Dendritic cell treated with granulocyte-macrophage colony-stimulating factor and Interleukin-4, amounts not matched to agents 40 ng/mL and 50 ng/mL, for 4 days (primary cell): ENCODE measurements around the gene PRKAR1A.
A peak's percentile ranks its signal among the peaks of the same experiment; 100 is the strongest.

Source experiments
- H3K27ac Mint-ChIP-seq: one replicate; pipeline ENCODE4 v1.8.0; 2022; ENCODE audit warnings: mild to moderate bottlenecking, mixed read lengths
- H3K27me3 Mint-ChIP-seq: one replicate; pipeline ENCODE4 v1.8.0; 2022; ENCODE audit warnings: mild to moderate bottlenecking, mixed read lengths
- H3K36me3 Mint-ChIP-seq: one replicate; pipeline ENCODE4 v1.8.0; 2022; ENCODE audit warnings: low read depth, mixed read lengths
- H3K4me1 Mint-ChIP-seq: one replicate; pipeline ENCODE4 v1.8.0; 2022; ENCODE audit warnings: low read depth, mixed read lengths
- H3K4me3 Mint-ChIP-seq: one replicate; pipeline ENCODE4 v1.8.0; 2022; ENCODE audit warnings: mild to moderate bottlenecking, moderate library complexity, mixed read lengths
- H3K9me3 Mint-ChIP-seq: one replicate; pipeline ENCODE4 v1.8.0; 2022; ENCODE audit warnings: mixed read lengths
- intact Hi-C: fragments of 100-400 bp; cut with micrococcal nuclease; formaldehyde crosslinking; loops from one replicate; pipeline ENCODE4 v1.15.0; 2022

The PRKAR1A gene

DNA sequence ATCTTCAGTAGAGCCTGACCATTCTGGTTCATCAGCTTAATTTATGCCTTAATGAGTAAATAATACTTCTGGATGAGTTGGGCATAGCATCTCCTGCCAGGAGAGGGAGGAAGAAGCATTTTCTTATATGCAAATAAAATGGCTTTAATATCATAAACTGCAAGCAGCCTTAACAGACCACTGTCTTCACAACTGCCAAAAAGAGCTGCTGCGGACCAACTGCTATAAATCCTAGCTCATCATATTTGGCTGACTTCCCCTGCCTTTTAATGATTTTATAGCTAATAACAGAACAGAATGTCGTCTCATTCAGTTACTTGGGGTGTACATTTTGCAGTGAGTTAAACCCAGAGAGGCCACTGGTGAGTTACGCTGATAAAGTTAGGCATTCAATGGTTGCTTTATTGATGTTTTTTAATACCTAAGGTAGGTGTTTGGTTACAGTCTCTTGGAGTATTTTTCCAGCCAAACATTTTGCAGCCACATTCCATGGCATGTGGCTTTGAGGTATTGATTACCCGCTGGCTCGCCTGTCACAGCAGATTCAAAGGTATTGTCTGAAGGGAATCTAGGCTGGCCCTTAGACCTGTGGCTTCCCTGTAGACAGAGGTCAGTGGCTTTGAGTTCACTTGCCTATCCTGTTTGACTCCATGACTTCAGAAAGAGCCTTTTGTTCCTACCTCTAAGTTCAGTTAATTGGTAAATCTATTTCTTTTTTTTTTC is 72.5 kb downstream of the PRKAR1A start:
- H3K4me1 Mint-ChIP-seq = peaks cover 30% of the 10 kb centered on the region
- intact Hi-C loops = no loop called here
- H3K27ac Mint-ChIP-seq = no peak overlapping the region
- H3K9me3 Mint-ChIP-seq = peaks cover 9% of the 10 kb centered on the region
- H3K27me3 Mint-ChIP-seq = peaks cover 7% of the 10 kb centered on the region
- no peak overlapping the region for H3K4me3 Mint-ChIP-seq
- H3K36me3 Mint-ChIP-seq = peaks cover 16% of the 10 kb centered on the region

DNA sequence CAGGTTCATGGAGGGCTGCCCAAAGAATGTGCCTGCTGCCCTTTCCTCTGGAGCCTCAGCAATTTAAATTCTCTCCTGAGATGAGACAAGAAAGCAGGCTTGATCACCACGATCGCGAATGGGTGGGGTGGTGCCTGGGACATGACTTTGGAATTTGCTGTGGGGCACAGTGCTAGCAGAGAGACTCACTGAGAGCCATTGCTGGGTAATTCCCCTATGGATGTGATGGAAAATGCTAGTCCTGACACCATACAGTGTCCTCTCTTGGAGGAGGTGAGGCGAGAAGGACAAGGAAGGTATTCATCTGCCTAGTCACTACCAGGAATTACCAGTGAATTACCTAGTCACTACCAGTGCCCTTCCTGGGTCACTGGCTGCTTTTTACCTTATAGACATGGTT is 73.4 kb downstream of the PRKAR1A start:
- Mint-ChIP-seq H3K27ac (no peak overlapping the region), H3K4me3 (no peak overlapping the region), H3K36me3 (peaks cover 16% of the 10 kb centered on the region), H3K9me3 (peaks cover 9% of the 10 kb centered on the region), H3K4me1 (peaks cover 22% of the 10 kb centered on the region), H3K27me3 (peaks cover 8% of the 10 kb centered on the region)
- intact Hi-C loops = no loop called here

DNA sequence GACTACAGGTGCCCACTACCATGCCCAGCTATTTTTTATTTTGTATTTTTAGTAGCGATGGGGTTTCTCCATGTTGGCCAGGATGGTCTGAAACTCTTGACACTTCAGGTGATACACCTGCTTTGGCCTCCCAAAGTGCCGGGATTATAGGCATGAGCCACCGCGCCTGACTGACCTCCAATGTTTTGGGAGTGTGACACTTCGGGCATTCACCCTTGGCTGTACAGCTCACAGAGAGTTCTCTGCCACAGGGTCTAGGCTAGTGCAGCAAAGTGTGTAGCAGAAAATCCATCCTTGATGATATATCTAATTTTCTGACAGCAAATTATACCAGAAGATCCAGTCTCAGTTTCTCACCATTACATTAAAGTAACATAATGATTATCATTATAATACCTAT is 74.8 kb downstream of the PRKAR1A start:
- Mint-ChIP-seq H3K27me3 (peaks cover 17% of the 10 kb centered on the region), H3K4me1 (peaks cover 24% of the 10 kb centered on the region), H3K36me3 (peaks cover 16% of the 10 kb centered on the region), H3K27ac (no peak overlapping the region), H3K4me3 (no peak overlapping the region), H3K9me3 (peaks cover 9% of the 10 kb centered on the region)
- intact Hi-C loops = no loop called here

DNA sequence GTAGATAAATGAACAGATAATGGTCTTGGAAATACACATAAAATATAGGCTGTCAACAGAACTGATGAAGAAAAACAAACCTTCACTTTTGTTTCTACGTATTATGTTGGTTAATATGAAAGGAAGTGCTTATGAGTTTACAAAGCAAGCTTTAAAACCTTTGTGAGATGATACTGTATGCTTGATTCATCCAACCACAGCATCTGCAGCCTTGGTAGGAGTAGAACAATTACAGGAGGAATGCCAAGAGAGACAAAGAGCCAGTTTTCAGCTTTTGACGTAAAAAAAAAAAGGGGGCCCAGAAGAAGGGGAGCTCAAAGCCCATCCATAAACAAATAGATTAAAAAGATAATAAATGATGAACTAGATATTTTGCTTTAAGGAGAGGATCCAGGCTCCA is 75.6 kb downstream of the PRKAR1A start:
- no peak overlapping the region for H3K4me3 Mint-ChIP-seq
- H3K4me1 Mint-ChIP-seq = peaks cover 19% of the 10 kb centered on the region
- H3K9me3 Mint-ChIP-seq = peaks cover 9% of the 10 kb centered on the region
- peaks cover 23% of the 10 kb centered on the region for H3K27me3 Mint-ChIP-seq
- peaks cover 16% of the 10 kb centered on the region for H3K36me3 Mint-ChIP-seq
- intact Hi-C loops = no loop called here
- no peak overlapping the region for H3K27ac Mint-ChIP-seq

DNA sequence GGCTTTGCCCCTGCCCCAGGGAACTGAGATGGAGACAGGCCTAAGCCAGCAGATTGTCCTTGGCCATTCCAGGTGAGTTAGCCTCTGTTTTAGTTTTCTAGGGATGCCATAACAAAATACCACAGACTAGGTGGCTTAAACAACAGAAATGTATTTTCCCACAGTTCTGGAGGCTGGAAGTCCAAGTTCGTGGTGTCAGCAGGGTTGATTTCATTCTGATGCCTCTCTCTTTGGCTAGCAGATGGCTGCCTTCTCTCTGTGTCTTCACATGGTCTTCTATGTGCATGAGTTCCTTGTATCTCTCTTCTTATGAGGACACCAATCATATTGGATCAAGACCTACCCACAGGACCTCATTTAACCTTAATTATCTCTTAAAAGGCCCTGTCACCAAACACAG is 76.1 kb downstream of the PRKAR1A start:
- intact Hi-C loops = no loop called here
- H3K4me3 Mint-ChIP-seq = no peak overlapping the region
- H3K27ac Mint-ChIP-seq = no peak overlapping the region
- H3K27me3 Mint-ChIP-seq = peaks cover 23% of the 10 kb centered on the region
- H3K36me3 Mint-ChIP-seq = peaks cover 16% of the 10 kb centered on the region
- H3K4me1 Mint-ChIP-seq = peaks cover 21% of the 10 kb centered on the region
- H3K9me3 Mint-ChIP-seq = peaks cover 9% of the 10 kb centered on the region

DNA sequence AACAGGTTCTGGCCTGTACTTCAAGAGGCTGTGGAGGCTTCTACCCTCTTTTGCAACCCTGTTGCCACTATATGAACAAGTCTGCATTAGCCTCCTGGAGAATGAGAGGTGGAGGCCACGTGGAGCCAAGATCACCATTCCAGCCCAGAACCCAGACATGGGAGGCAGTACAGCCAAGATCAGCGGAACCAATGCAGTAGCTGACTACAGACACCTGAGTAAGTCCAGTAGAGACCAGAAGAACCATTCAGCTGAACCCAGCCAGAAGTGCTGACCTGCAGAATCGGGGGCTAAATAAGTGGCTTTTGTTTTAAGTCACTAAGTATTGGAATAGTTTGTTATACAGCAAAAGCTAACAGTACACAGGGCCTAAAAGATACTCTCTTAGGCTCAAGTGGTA is 76.9 kb downstream of the PRKAR1A start:
- Mint-ChIP-seq H3K27ac (no peak overlapping the region), H3K4me1 (peaks cover 27% of the 10 kb centered on the region), H3K9me3 (peaks cover 9% of the 10 kb centered on the region), H3K4me3 (no peak overlapping the region), H3K36me3 (peaks cover 16% of the 10 kb centered on the region), H3K27me3 (peaks cover 28% of the 10 kb centered on the region)
- intact Hi-C loops = no loop called here

DNA sequence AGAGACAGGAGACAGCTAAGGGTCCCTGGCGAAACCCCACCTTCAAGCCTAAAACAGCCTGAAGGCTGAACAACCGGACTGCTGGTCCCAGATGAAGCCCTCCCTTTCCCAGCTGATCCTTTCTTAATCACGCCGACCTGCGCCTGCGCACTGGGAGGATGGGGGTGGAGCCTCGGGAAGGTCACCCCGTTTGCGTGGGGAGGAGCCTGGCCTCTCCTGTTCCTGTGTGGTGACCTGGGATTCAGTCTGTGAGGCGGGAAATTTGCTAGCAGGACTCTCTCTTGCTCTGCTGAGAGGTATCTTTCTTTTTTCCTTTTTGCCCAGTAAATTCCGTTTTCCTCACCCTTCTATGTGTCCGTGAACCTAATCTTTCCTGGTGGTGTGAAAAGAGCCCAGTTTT is 79.4 kb downstream of the PRKAR1A start:
- peaks cover 41% of the 10 kb centered on the region for H3K27me3 Mint-ChIP-seq

DNA sequence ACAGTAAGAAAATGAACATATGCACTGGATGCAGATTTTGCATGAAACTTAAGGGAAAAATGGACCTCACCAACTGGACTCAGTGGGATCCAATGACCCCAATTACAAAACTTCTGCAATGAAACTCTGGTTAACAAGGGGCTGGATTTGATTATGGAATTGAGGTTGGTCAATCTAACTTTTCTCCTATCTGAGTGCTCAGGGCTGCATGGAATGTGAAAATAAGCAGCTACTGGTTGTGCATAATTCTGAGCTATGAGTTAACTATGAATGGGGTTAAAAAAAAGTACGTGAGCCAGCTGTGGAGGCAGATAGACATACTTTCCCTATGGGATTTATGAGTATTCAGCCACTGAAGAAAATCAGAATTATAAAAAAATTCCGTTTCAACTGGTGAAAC is 79.8 kb downstream of the PRKAR1A start:
- H3K9me3 Mint-ChIP-seq = peaks cover 9% of the 10 kb centered on the region
- H3K4me1 Mint-ChIP-seq = peaks cover 52% of the 10 kb centered on the region
- H3K4me3 Mint-ChIP-seq = no peak overlapping the region
- peaks cover 16% of the 10 kb centered on the region for H3K36me3 Mint-ChIP-seq
- H3K27me3 Mint-ChIP-seq = peaks cover 42% of the 10 kb centered on the region
- intact Hi-C loops = no loop called here
- H3K27ac Mint-ChIP-seq = peak overlapping the region; percentile 80

More for the DNA sequence above, 79.4 kb downstream of the PRKAR1A start:
- Mint-ChIP-seq H3K4me3 (peak overlapping the region; percentile 45), H3K9me3 (peaks cover 9% of the 10 kb centered on the region), H3K36me3 (peaks cover 16% of the 10 kb centered on the region), H3K4me1 (peaks cover 48% of the 10 kb centered on the region), H3K27ac (peak overlapping the region; percentile 80)
- intact Hi-C loops = no loop called here

DNA sequence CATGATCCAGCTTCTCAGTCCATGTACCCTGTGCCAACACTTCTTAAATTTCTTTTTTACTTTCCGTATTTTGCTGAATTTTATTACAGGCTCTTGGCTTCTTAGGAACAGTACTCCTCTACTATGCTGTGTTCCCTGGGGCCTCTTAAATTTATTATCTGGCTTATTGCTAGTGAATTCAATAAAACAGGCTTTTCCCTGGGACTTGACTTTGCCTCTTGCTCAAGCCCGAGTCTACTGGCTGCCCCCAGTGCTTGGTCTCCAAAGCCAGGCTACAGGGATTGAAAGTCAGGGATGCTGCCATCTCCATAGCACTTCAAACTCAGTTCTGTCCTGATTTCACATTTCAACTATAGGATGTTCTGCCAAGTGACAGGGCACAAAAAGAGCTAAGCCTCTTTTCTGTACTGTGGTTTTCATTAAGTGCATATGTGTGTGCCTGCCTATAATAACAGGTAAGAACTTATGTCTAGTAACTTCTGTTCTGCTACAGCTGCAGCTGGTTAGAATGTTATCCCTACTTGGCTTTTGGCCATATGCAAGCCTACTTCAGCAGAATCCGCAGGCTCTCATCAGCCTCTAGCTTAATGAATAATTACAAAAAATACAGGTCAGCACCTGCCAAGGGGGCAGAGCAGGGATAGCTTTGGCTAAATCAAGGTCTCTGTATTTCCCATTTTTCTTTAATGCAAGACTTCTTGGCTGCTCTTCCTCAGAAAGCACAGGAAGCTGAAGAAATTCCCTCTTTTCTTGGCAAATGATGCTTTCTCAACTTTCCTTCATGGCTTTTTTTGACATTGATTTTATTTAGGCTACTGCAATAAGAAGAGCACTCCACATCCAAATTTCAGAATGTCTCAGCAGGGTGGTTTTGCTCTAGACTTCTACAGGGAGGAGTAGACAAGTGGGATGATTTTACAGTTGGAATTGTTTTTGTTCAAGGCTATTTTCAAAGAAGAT is 80.7 kb downstream of the PRKAR1A start:
- H3K36me3 Mint-ChIP-seq = peaks cover 14% of the 10 kb centered on the region
- peaks cover 60% of the 10 kb centered on the region for H3K4me1 Mint-ChIP-seq
- H3K4me3 Mint-ChIP-seq = no peak overlapping the region
- no peak overlapping the region for H3K27ac Mint-ChIP-seq
- peaks cover 9% of the 10 kb centered on the region for H3K9me3 Mint-ChIP-seq
- peaks cover 51% of the 10 kb centered on the region for H3K27me3 Mint-ChIP-seq
- intact Hi-C loops = no loop called here

DNA sequence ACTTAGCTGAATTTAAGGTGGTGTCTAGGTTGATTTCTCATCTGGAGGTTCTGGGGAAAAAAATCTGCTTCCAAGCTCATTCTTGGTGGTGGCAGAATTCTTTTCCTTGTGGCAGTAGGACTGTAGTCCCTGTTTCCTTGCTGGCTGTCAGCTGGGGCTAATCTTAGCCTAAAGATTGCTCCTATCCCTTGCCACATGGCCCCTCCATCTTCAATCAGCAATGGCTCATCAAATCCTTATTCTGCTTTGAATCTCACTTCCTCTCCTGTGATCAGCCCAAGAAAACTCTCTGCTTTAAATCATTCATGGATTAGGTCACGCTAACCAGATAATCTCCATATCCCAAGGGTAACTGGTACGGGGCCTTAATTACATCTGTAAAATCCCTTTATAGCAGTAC is 82.3 kb downstream of the PRKAR1A start:
- no peak overlapping the region for H3K27ac Mint-ChIP-seq
- H3K4me1 Mint-ChIP-seq = peaks cover 63% of the 10 kb centered on the region

DNA sequence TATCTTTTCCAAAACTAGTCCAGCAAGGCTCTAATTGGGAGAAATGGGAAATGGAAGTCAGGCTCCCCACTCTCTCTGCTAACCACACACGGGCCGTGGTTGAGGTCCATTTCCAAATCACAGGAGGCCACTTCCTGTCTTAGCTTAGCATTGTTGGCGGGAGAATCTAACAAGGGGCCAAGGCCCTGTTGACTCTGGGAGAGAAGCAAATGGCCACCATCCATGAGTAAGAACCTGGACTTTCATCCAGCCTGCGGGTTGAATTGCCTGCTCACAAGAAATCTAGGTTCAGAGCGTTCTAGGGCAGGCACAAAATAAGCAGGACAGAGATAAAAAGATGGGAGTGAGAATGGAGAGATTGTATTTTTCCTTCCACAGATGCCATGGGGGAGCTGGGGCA is 83.3 kb downstream of the PRKAR1A start:
- intact Hi-C loops = no loop called here

More for the DNA sequence above, 82.3 kb downstream of the PRKAR1A start:
- intact Hi-C loops = no loop called here
- Mint-ChIP-seq H3K27me3 (peaks cover 66% of the 10 kb centered on the region), H3K36me3 (peaks cover 2% of the 10 kb centered on the region), H3K4me3 (no peak overlapping the region), H3K9me3 (peaks cover under 1% of the 10 kb centered on the region)

DNA sequence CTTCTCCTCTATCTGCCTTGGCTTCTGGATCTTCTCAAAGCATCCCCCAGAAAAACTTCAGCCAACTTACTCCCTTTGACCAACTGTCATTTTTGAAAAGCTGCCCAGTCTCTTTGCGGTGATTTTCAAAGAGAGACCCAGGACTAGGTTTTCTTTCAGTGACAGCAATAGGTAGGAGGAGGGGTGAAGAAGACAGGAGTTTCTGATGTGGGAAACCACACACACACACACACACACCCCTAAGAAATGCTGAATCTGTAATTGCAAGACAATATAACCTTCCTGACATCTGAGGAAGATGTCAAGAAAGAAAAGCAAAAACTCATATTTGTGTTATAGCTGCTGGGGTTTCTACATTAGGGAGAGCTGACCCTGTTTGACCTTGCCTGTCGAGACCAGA is 83.8 kb downstream of the PRKAR1A start:
- Mint-ChIP-seq H3K4me3 (no peak overlapping the region), H3K36me3 (peaks cover 6% of the 10 kb centered on the region), H3K27me3 (peaks cover 68% of the 10 kb centered on the region), H3K4me1 (peaks cover 63% of the 10 kb centered on the region), H3K27ac (no peak overlapping the region), H3K9me3 (no peaks in the 10 kb centered on the region)
- intact Hi-C loops = no loop called here

More for the DNA sequence above, 83.3 kb downstream of the PRKAR1A start:
- Mint-ChIP-seq H3K27ac (peak overlapping the region; percentile 13), H3K27me3 (peaks cover 70% of the 10 kb centered on the region), H3K36me3 (peaks cover 6% of the 10 kb centered on the region), H3K9me3 (no peaks in the 10 kb centered on the region), H3K4me1 (peaks cover 67% of the 10 kb centered on the region), H3K4me3 (no peak overlapping the region)

DNA sequence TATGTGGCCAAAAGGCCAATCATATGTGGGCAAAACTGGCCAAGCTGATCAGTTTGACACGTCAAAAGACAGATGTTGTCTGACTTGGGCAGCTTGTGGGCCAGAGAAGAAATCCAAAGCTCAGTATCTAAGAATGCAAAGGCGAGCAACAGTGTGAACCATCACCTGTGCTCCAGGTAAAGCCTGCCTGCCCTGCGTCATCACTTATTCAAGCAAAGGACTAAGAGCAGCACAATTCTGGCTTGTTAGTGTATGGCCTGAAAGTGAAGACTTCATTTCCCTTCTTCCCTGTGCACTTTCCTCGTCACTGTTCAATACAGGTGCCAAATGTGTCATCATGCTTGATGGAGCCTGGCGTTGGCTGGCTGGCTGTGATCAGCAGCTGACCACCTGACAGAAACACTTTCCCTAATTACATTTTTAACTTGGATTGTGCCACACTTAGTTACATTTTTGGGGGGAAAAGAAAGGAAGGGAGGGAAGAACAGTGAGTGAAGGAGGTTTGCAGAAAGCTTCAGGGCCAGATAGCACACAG is 84.2 kb downstream of the PRKAR1A start:
- Mint-ChIP-seq H3K9me3 (no peaks in the 10 kb centered on the region), H3K36me3 (peaks cover 6% of the 10 kb centered on the region), H3K27ac (no peak overlapping the region), H3K4me3 (no peak overlapping the region), H3K27me3 (peaks cover 65% of the 10 kb centered on the region), H3K4me1 (peaks cover 62% of the 10 kb centered on the region)
- intact Hi-C loops = no loop called here

DNA sequence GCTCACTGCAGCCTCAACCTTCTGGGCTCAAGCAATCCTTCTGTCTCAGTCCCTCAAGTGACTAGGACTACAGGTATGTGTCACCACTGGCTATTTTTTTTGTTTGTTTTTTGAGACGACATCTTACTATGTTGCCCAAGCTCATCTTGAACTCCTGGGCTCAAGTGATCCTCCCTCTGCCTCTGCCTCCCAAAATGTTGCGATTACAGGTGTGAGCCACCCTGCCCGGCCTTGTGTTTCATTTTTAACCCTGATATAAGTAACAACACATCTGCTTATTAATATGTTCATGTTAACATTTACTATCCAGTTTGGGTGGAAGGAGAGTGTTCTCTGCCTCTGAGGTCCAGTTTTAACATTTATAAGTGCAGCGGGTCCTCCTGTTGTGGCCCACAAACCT is 85.8 kb downstream of the PRKAR1A start:
- H3K27me3 Mint-ChIP-seq = peaks cover 55% of the 10 kb centered on the region
- intact Hi-C loops = no loop called here
- peaks cover 6% of the 10 kb centered on the region for H3K36me3 Mint-ChIP-seq
- peaks cover 72% of the 10 kb centered on the region for H3K4me1 Mint-ChIP-seq
- H3K4me3 Mint-ChIP-seq = no peak overlapping the region
- no peak overlapping the region for H3K27ac Mint-ChIP-seq
- no peaks in the 10 kb centered on the region for H3K9me3 Mint-ChIP-seq
